ENCODE data around the gene SH3TC2. TPM values are rescaled to one million over a fixed set of nuclear protein-coding genes. Genes with fewer than 3 reads are reported as not detected.
A peak's percentile ranks its signal among the peaks of the same experiment; 100 is the strongest.

Gene SH3TC2
- total RNA-seq, 1 experiment from 2014 or later, result not detected

DNA sequence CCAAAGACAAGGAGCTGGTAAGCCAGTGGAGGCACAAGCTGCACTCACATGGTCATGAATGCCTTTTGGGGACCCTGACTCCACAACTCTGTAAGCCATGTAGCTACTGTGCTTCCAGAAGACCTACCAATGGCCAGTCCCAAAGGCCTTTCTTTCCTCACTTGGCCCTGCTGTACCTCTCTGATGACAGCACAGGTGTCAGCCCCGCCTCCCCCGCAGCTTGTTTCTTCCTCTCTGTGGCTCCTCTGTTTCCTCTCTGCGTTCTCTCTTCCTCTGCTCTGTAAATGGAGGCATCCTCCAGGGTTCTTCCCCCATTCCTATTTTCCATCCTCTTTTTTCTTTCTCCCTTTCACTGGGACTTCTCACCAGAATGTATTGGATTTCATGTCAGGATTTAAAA is 26.7 kb downstream of the SH3TC2 start:
- H3K9me3 ChIP-seq (ENCODE audit: low read length), result no peaks in the 10 kb centered on the region
- H3K9me2 ChIP-seq (replicated peaks; ENCODE audit: insufficient read depth, low read length), result no peaks in the 10 kb centered on the region
- H3K4me3 ChIP-seq (ENCODE audit: low read length), result no peak overlapping the region
- no peak overlapping the region for H3K4me2 ChIP-seq (ENCODE audit: low read depth, low read length, poor library complexity, severe bottlenecking)
- DNase-seq, result no peak
- no peaks in the 10 kb centered on the region for H4K20me1 ChIP-seq (ENCODE audit: insufficient read depth, low read depth, low read length)
- no peak overlapping the region for H2AFZ ChIP-seq (ENCODE audit: low read length)
- H3K79me2 ChIP-seq (ENCODE audit: low read length), result no peaks in the 10 kb centered on the region
- peaks cover 12% of the 10 kb centered on the region for H3K4me1 ChIP-seq (ENCODE audit: low read length)
- no peak overlapping the region for H3K27ac ChIP-seq (ENCODE audit: low read length)
- no peaks in the 10 kb centered on the region for H3K36me3 ChIP-seq (ENCODE audit: insufficient read depth, low read length)
- H3K9ac ChIP-seq (ENCODE audit: low read length), result no peak overlapping the region
- no peaks in the 10 kb centered on the region; the same call in 1 of the 2 replicates for H3K27me3 ChIP-seq (ENCODE audit: low read length)

DNA sequence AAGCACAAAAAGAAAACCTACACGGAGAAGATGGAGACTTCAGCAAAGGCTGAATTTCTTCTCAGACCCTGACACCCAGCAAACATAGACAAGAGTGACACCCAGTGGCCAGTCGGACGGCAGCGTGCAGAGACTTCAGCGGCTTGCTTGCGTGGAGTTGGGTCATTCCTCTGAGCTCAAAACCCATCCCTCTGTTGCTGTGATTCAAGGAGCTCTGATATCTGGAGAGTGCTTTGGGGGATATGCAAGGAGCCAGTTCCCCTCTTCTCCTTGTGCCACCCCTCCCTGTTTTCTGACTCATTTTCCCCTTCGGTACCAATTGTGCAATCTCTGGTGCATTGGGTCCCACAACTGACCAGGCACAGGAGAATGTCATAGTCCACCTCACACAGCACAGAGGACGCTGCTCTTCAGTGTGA is 27.5 kb downstream of the SH3TC2 start:
- Histone ChIP-seq H3K9ac (ENCODE audit: low read length) (no peak overlapping the region), H3K79me2 (ENCODE audit: low read length) (no peaks in the 10 kb centered on the region), H4K20me1 (ENCODE audit: insufficient read depth, low read depth, low read length) (no peaks in the 10 kb centered on the region), H3K9me2 (replicated peaks; ENCODE audit: insufficient read depth, low read length) (no peaks in the 10 kb centered on the region), H3K36me3 (ENCODE audit: insufficient read depth, low read length) (no peaks in the 10 kb centered on the region), H3K9me3 (ENCODE audit: low read length) (no peaks in the 10 kb centered on the region), H2AFZ (ENCODE audit: low read length) (no peak overlapping the region), H3K27me3 (ENCODE audit: low read length) (no peaks in the 10 kb centered on the region; the same call in 1 of the 2 replicates), H3K4me3 (ENCODE audit: low read length) (no peak overlapping the region), H3K4me2 (ENCODE audit: low read depth, low read length, poor library complexity, severe bottlenecking) (peak overlapping the region; percentile 12), H3K27ac (ENCODE audit: low read length) (no peak overlapping the region), H3K4me1 (ENCODE audit: low read length) (peaks cover 12% of the 10 kb centered on the region)
- peak; percentile 89 for DNase-seq

DNA sequence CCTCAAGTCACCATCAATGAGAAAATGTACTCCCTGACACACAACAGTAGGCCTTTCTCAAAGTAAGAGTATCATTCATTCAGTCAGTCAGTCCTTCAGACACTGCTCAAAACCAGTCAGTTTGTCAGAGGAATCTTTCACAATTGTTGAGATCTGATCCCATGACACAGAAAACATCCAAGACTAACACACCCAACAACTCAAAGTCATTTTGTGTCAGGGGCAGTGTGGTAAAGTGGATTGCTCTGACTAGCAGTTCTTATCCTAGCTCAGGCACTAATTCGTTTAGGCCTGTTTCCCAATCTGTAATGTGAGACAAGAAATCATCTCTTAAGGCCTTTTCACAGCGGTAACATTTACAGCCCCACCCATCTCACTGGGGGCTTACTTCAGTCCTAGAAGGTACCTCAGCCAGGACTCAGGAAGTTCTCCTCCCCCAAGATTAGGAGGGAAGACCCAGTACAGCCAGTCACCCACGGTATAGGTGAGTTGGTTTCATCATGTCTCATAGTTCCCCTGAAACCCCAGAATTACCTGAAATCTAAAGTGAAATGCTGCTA is 31.9 kb downstream of the SH3TC2 start:
- Histone ChIP-seq H3K27ac (ENCODE audit: low read length) (no peak overlapping the region), H3K79me2 (ENCODE audit: low read length) (no peaks in the 10 kb centered on the region), H3K27me3 (ENCODE audit: low read length) (no peaks in the 10 kb centered on the region; the same call in 1 of the 2 replicates), H3K36me3 (ENCODE audit: insufficient read depth, low read length) (no peaks in the 10 kb centered on the region), H3K9me2 (replicated peaks; ENCODE audit: insufficient read depth, low read length) (no peaks in the 10 kb centered on the region), H3K4me3 (ENCODE audit: low read length) (no peak overlapping the region), H3K9ac (ENCODE audit: low read length) (no peak overlapping the region), H3K4me2 (ENCODE audit: low read depth, low read length, poor library complexity, severe bottlenecking) (no peak overlapping the region), H2AFZ (ENCODE audit: low read length) (no peak overlapping the region), H3K9me3 (ENCODE audit: low read length) (no peaks in the 10 kb centered on the region), H3K4me1 (ENCODE audit: low read length) (peaks cover 5% of the 10 kb centered on the region; the same call in 1 of the 2 replicates), H4K20me1 (ENCODE audit: insufficient read depth, low read depth, low read length) (no peaks in the 10 kb centered on the region)
- DNase-seq, result no peak

DNA sequence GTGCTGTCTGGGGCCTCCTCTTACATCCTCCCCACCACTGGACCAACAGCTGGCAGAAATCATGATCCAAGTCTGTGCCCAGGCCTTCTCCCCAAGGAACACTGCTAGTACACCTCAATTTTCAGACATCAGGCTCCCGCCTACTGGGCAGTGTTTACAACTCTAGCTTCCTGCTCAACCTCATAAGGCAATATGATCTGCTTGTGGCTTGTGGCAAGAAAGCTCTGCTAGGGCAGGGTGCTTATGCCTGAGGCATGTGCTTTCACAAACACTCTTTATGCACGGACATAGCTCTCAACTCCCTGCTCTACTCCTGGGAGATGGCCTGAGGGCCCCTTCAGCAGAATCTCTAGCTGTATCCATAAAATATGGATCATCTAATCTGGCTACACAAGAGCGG is 32.5 kb downstream of the SH3TC2 start:
- H3K4me1 ChIP-seq (ENCODE audit: low read length), result peaks cover 4% of the 10 kb centered on the region
- H3K36me3 ChIP-seq (ENCODE audit: insufficient read depth, low read length), result no peaks in the 10 kb centered on the region
- H3K4me2 ChIP-seq (ENCODE audit: low read depth, low read length, poor library complexity, severe bottlenecking), result no peak overlapping the region
- no peak overlapping the region for H3K4me3 ChIP-seq (ENCODE audit: low read length)
- no peaks in the 10 kb centered on the region for H3K79me2 ChIP-seq (ENCODE audit: low read length)
- no peak overlapping the region for H2AFZ ChIP-seq (ENCODE audit: low read length)
- H3K27ac ChIP-seq (ENCODE audit: low read length), result no peak overlapping the region
- no peak for DNase-seq
- H3K9me2 ChIP-seq (replicated peaks; ENCODE audit: insufficient read depth, low read length), result no peaks in the 10 kb centered on the region
- no peak overlapping the region for H3K9ac ChIP-seq (ENCODE audit: low read length)
- no peaks in the 10 kb centered on the region for H3K9me3 ChIP-seq (ENCODE audit: low read length)
- H4K20me1 ChIP-seq (ENCODE audit: insufficient read depth, low read depth, low read length), result no peaks in the 10 kb centered on the region
- H3K27me3 ChIP-seq (ENCODE audit: low read length), result no peaks in the 10 kb centered on the region

DNA sequence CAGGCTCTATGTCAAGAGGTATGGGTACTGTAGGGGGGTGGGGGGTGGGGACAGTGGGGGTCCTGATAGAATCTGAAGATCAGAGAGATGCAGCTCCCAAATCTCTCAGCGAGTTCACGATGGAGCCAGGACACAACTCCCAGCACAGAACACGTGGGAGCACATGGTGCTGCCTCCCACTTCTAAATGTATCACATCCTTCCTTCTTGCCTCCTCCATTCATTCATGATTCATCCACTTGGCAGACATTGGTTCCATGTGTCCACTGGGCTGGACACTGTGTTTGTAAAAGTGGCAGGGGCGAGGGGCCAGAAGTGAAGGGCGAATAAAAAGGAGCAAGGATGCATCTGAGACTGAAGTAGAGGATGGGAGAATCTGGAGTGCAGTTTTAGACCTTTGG is 33.9 kb downstream of the SH3TC2 start:
- DNase-seq, result no peak
- H3K9ac ChIP-seq (ENCODE audit: low read length), result no peak overlapping the region
- H3K4me3 ChIP-seq (ENCODE audit: low read length), result no peak overlapping the region
- no peak overlapping the region for H2AFZ ChIP-seq (ENCODE audit: low read length)
- H4K20me1 ChIP-seq (ENCODE audit: insufficient read depth, low read depth, low read length), result no peaks in the 10 kb centered on the region
- no peaks in the 10 kb centered on the region for H3K79me2 ChIP-seq (ENCODE audit: low read length)
- H3K9me2 ChIP-seq (replicated peaks; ENCODE audit: insufficient read depth, low read length), result no peaks in the 10 kb centered on the region
- no peaks in the 10 kb centered on the region for H3K9me3 ChIP-seq (ENCODE audit: low read length)
- no peaks in the 10 kb centered on the region for H3K36me3 ChIP-seq (ENCODE audit: insufficient read depth, low read length)
- H3K27ac ChIP-seq (ENCODE audit: low read length), result no peak overlapping the region
- no peaks in the 10 kb centered on the region for H3K27me3 ChIP-seq (ENCODE audit: low read length)
- no peak overlapping the region for H3K4me2 ChIP-seq (ENCODE audit: low read depth, low read length, poor library complexity, severe bottlenecking)
- peaks cover 2% of the 10 kb centered on the region; the same call in 1 of the 2 replicates for H3K4me1 ChIP-seq (ENCODE audit: low read length)

DNA sequence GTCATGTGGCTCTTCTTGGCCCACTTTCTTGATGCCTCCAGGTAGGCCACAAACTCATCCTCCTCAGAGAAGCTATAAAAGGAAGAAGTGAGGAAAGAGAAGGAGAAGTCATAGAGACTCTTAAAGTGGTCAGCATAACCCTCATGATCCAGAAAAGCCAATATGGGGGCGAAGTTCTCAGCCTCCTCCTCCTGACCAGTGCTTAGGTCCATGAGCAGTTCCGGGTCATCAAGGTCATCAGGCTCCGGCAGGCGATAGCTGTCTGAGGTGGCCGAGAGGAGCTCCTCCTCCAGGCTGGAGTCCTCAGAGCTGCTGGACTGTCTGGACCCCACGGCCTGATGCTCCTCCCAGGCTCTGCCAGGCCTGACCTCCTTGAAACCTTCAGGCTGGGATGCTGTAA is 34.7 kb downstream of the SH3TC2 start:
- Histone ChIP-seq H3K9ac (ENCODE audit: low read length) (no peak overlapping the region), H3K27me3 (ENCODE audit: low read length) (no peaks in the 10 kb centered on the region), H3K4me3 (ENCODE audit: low read length) (no peak overlapping the region), H3K36me3 (ENCODE audit: insufficient read depth, low read length) (no peaks in the 10 kb centered on the region), H3K9me2 (replicated peaks; ENCODE audit: insufficient read depth, low read length) (no peaks in the 10 kb centered on the region), H3K27ac (ENCODE audit: low read length) (no peak overlapping the region), H3K4me1 (ENCODE audit: low read length) (peaks cover 2% of the 10 kb centered on the region; the same call in 1 of the 2 replicates), H3K9me3 (ENCODE audit: low read length) (no peaks in the 10 kb centered on the region), H3K79me2 (ENCODE audit: low read length) (no peaks in the 10 kb centered on the region), H4K20me1 (ENCODE audit: insufficient read depth, low read depth, low read length) (no peaks in the 10 kb centered on the region), H2AFZ (ENCODE audit: low read length) (no peak overlapping the region), H3K4me2 (ENCODE audit: low read depth, low read length, poor library complexity, severe bottlenecking) (no peak overlapping the region)
- DNase-seq, result no peak

DNA sequence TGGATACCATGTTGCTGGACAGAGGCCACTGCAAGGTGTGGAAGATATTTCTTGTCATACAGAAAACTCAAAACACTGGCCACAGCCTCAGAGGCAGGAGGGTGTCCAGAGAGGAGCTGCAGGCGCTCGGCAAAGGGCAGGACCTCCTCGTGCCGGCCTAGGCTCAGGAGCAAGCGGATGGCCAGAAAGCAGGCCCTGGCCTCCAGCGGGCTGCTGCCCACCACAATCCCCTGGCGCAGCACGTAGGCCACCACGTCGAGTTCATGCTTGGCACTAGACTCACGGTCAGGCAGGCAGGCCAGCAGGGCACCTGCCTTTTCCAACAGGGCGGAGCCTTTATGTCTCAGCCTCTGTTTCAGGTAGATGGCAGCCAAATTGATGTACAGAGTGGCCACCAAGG is 35.2 kb downstream of the SH3TC2 start:
- Histone ChIP-seq H4K20me1 (ENCODE audit: insufficient read depth, low read depth, low read length) (no peaks in the 10 kb centered on the region), H3K9me2 (replicated peaks; ENCODE audit: insufficient read depth, low read length) (no peaks in the 10 kb centered on the region), H3K9ac (ENCODE audit: low read length) (no peak overlapping the region), H3K79me2 (ENCODE audit: low read length) (no peaks in the 10 kb centered on the region), H3K27me3 (ENCODE audit: low read length) (no peaks in the 10 kb centered on the region), H3K27ac (ENCODE audit: low read length) (no peak overlapping the region), H3K9me3 (ENCODE audit: low read length) (no peaks in the 10 kb centered on the region), H2AFZ (ENCODE audit: low read length) (no peak overlapping the region), H3K4me1 (ENCODE audit: low read length) (peaks cover 2% of the 10 kb centered on the region; the same call in 1 of the 2 replicates), H3K36me3 (ENCODE audit: insufficient read depth, low read length) (no peaks in the 10 kb centered on the region), H3K4me3 (ENCODE audit: low read length) (no peak overlapping the region), H3K4me2 (ENCODE audit: low read depth, low read length, poor library complexity, severe bottlenecking) (no peak overlapping the region)
- DNase-seq, result no peak

DNA sequence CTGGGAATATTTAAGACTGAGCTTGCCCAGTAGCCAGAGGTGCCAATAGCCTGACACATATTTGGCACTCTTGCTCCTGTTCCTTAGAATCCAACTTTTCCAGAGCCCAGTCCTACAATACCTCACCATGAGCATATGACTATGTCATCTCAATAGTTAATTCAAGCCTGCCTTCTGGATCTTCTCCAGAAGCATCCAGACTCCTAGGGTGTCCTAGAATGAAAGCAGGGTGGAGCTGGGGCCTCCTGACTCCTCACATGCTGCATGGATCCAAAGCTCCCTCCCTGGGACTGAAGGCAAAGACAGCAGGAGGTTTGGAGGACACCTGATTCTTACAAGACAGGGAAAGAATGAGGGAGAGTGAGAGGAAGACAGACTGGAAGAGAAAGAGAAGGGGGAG is 37.9 kb downstream of the SH3TC2 start:
- Histone ChIP-seq H2AFZ (ENCODE audit: low read length) (no peak overlapping the region), H3K27me3 (ENCODE audit: low read length) (no peaks in the 10 kb centered on the region), H3K9me3 (ENCODE audit: low read length) (no peaks in the 10 kb centered on the region), H3K27ac (ENCODE audit: low read length) (no peak overlapping the region), H3K4me2 (ENCODE audit: low read depth, low read length, poor library complexity, severe bottlenecking) (no peak overlapping the region), H4K20me1 (ENCODE audit: insufficient read depth, low read depth, low read length) (no peaks in the 10 kb centered on the region), H3K79me2 (ENCODE audit: low read length) (no peaks in the 10 kb centered on the region), H3K4me3 (ENCODE audit: low read length) (no peak overlapping the region), H3K9me2 (replicated peaks; ENCODE audit: insufficient read depth, low read length) (no peaks in the 10 kb centered on the region), H3K36me3 (ENCODE audit: insufficient read depth, low read length) (no peaks in the 10 kb centered on the region), H3K4me1 (ENCODE audit: low read length) (peaks cover 2% of the 10 kb centered on the region; the same call in 1 of the 2 replicates), H3K9ac (ENCODE audit: low read length) (no peak overlapping the region)
- DNase-seq, result no peak

Measured in Karpas-422 (cell line).